Endothelial cell of umbilical vein (primary cell): ENCODE results near the gene ULK4. TPM values are rescaled to one million over a fixed set of nuclear protein-coding genes. Genes with fewer than 3 reads are reported as not detected.

ENCODE experiments used
- BruUV-seq: library from RNA; stranded (reverse); fragments of 400-500 nt; replicated peaks from 2 replicates; lab custom pipeline; 2021; lab: Mats Ljungman, UMichigan
- CTCF ChIA-PET: fragments of 300-600, 350-600 bp; sonication (Branson Sonifier 250); formaldehyde crosslinking; loops from one replicate; lab custom pipeline; 2021; ENCODE audit warnings: antibody characterized with exemption, inconsistent platforms; lab: Charles Lee
- POLR2A ChIA-PET: fragments of 300-600, 350-600 bp; sonication (Branson Sonifier 250); formaldehyde crosslinking; loops from one replicate; lab custom pipeline; 2021; ENCODE audit warnings: antibody characterized with exemption, inconsistent platforms; lab: Charles Lee
- DNase-seq: peaks from one replicate; pipeline ENCODE4 v3.0.0-alpha.2; 2011; ENCODE audit warnings: low read depth, low spot score
- FAIRE-seq: peaks from 2 replicates; lab custom pipeline; 2011; peaks lifted over from hg19 to GRCh38; lab: Jason Lieb, UNC
- H2AFZ ChIP-seq: 2 replicates; pipeline ENCODE4 v1.6.0; 2012; ENCODE audit warnings: low read depth, low read length, control low read depth, inconsistent platforms
- H3K27ac ChIP-seq: 2 replicates; pipeline ENCODE4 v1.5.1; 2011; ENCODE audit warnings: low read depth, mild to moderate bottlenecking, control low read depth, low read length, moderate library complexity; ENCODE audit not compliant: insufficient read depth
- H3K27me3 ChIP-seq, 2 experiments: 2 replicates each; pipeline versions ENCODE4 v1.6.0 to v1.6.1; 2011; ENCODE audit warnings: low read length in 2 of 2, mixed read lengths in 1 of 2; ENCODE audit not compliant: control insufficient read depth in 2 of 2, insufficient read depth in 2 of 2
- H3K36me3 ChIP-seq, 2 experiments: 2 replicates in 1 of 2; 3 replicates in 1 of 2; pipeline ENCODE4 v1.5.1; 2011; ENCODE audit warnings: low read length in 2 of 2, mild to moderate bottlenecking in 1 of 2, moderate library complexity in 1 of 2; ENCODE audit not compliant: control insufficient read depth in 2 of 2, insufficient read depth in 2 of 2; ENCODE audit errors: extremely low read depth in 1 of 2
- H3K4me1 ChIP-seq: 3 replicates; pipeline ENCODE4 v1.5.1; 2011; ENCODE audit warnings: mild to moderate bottlenecking, low read length; ENCODE audit not compliant: control insufficient read depth, insufficient read depth; ENCODE audit errors: extremely low read depth
- H3K4me2 ChIP-seq: 2 replicates; pipeline ENCODE4 v1.6.1; 2011; ENCODE audit warnings: low read length, control low read depth, mixed read lengths; ENCODE audit not compliant: insufficient read depth
- H3K4me3 ChIP-seq, 3 experiments: fragments of 200-600 bp in 1 of 3; sonication (generic), shearing (Covaris generic) in 1 of 3; replicated peaks in 1 of 3; 2 replicates each; pipeline ENCODE4 v1.5.1; 2011 to 2016; ENCODE audit warnings: control low read depth in 3 of 3, low read length in 3 of 3, mild to moderate bottlenecking in 2 of 3, inconsistent platforms in 1 of 3, low read depth in 1 of 3, moderate library complexity in 1 of 3; ENCODE audit not compliant: insufficient read depth in 1 of 3
- H3K79me2 ChIP-seq: 2 replicates; pipeline ENCODE4 v1.6.0; 2012; ENCODE audit warnings: low read length, inconsistent platforms; ENCODE audit not compliant: control insufficient read depth, insufficient read depth
- H3K9ac ChIP-seq: replicated peaks from 2 replicates; pipeline ENCODE3; 2011; ENCODE audit warnings: low read length, control low read depth; ENCODE audit not compliant: insufficient read depth; ENCODE audit errors: extremely low read depth
- H3K9me1 ChIP-seq: replicated peaks from 3 replicates; pipeline ENCODE4 v1.6.0; 2011; ENCODE audit warnings: mild to moderate bottlenecking, low read length; ENCODE audit not compliant: control insufficient read depth, insufficient read depth; ENCODE audit errors: extremely low read depth
- H3K9me3 ChIP-seq: replicated peaks from 2 replicates; pipeline ENCODE4 v1.5.1; 2012; ENCODE audit warnings: low read length, inconsistent platforms; ENCODE audit not compliant: control insufficient read depth, insufficient read depth
- H4K20me1 ChIP-seq: replicated peaks from 2 replicates; pipeline ENCODE3; 2011; ENCODE audit warnings: mild to moderate bottlenecking, low read length; ENCODE audit not compliant: control insufficient read depth, insufficient read depth; ENCODE audit errors: extremely low read depth
- CTCF ChIP-seq, 2 donors: IDR thresholded peaks; 1 replicate in 1 of 2; 2 replicates in 1 of 2; pipeline ENCODE4 v1.5.1; 2011; ENCODE audit warnings: low read length in 2 of 2, mild to moderate bottlenecking in 2 of 2, moderate library complexity in 2 of 2, control low read depth in 1 of 2, inconsistent platforms in 1 of 2, low read depth in 1 of 2; ENCODE audit not compliant: insufficient read depth in 1 of 2; ENCODE audit errors: extremely low read depth in 1 of 2
- EZH2 ChIP-seq: IDR thresholded peaks from 2 replicates; pipeline ENCODE4 v1.6.1; 2012; ENCODE audit warnings: borderline replicate concordance, low read depth, mild to moderate bottlenecking, moderate library complexity, low read length, inconsistent platforms; ENCODE audit not compliant: severe bottlenecking
- FOS ChIP-seq: IDR thresholded peaks from 2 replicates; pipeline ENCODE4 v1.6.1; 2011; ENCODE audit warnings: mild to moderate bottlenecking, low read length, moderate library complexity, borderline replicate concordance; ENCODE audit not compliant: insufficient read depth
- GATA2 ChIP-seq: IDR thresholded peaks from 2 replicates; pipeline ENCODE4 v1.7.0; 2011; ENCODE audit warnings: low read depth, mild to moderate bottlenecking, moderate library complexity, mixed read lengths, low read length; ENCODE audit not compliant: insufficient read length, insufficient read depth
- JUN ChIP-seq: IDR thresholded peaks from 2 replicates; pipeline ENCODE4 v1.6.1; 2011; ENCODE audit warnings: borderline replicate concordance, low read depth; ENCODE audit not compliant: insufficient read length, insufficient read depth
- MYC ChIP-seq: IDR thresholded peaks from one replicate; pipeline ENCODE4 v1.6.1; 2011; ENCODE audit warnings: mild to moderate bottlenecking, low read depth, low read length
- POLR2A ChIP-seq: IDR thresholded peaks from 2 replicates; pipeline ENCODE4 v1.6.1; 2012; ENCODE audit warnings: low read depth, mild to moderate bottlenecking, control low read depth, low read length
- POLR2AphosphoS5 ChIP-seq: IDR thresholded peaks from 2 replicates; pipeline ENCODE4 v1.6.1; 2012; ENCODE audit warnings: low read depth, mild to moderate bottlenecking, control low read depth, low read length, moderate library complexity; ENCODE audit not compliant: insufficient read depth
- dilution Hi-C: fragments of 300-500 bp; cut with MboI; formaldehyde crosslinking; loops from one replicate; pipeline ENCODE4 v1.15.0; 2019; ENCODE audit warnings: low sequenced_read_pairs; ENCODE audit not compliant: extremely low pct_ligation_motif_present
- intact Hi-C: fragments of 100-400 bp; cut with micrococcal nuclease; formaldehyde crosslinking; loops from one replicate; pipeline ENCODE4 v1.10.0; 2022
- polyA plus RNA-seq, 4 experiments: library from polyadenylated mRNA; depleted of rRNA in 3 of 4; stranded (reverse) in 3 of 4; unstranded in 1 of 4; fragments of >200 nt; gene quantifications; 2 replicates each; pipeline versions ENCODE4 v1.2.1 to v1.2.3, GENCODE V29; 2011 to 2012; ENCODE audit warnings: missing spikeins in 1 of 4
- total RNA-seq: library from RNA; stranded (reverse); gene quantifications from 2 replicates; pipeline ENCODE4 v1.2.3, GENCODE V29; 2021
- TF ChIP-seq, protein P1 (sequence below): IDR thresholded peaks from 2 replicates; pipeline ENCODE4 v1.6.1; 2011; ENCODE audit not compliant: insufficient read depth, insufficient read length

The ULK4 gene
- total and polyA plus RNA-seq, 2 donors (not counting 3 experiments of a cell fraction or from before 2014, with no cell fraction given): 3.3 to 16.0 TPM

GRCh38 chr3:41600616-41601015 lies 361.3 kb downstream of the ULK4 start:
- no peaks in the 10 kb centered on the region for H3K9me3 ChIP-seq
- no peaks in the 10 kb centered on the region for H4K20me1 ChIP-seq
- H3K79me2 ChIP-seq: no peaks in the 10 kb centered on the region
- POLR2A ChIA-PET: no interaction called here
- H3K4me1 ChIP-seq: no peaks in the 10 kb centered on the region
- H3K9ac ChIP-seq: no peak overlapping the region
- no TSS peak for BruUV-seq
- dilution Hi-C loops (no loop called here), intact Hi-C loops (no loop called here)
- H2AFZ ChIP-seq: no peak overlapping the region
- no peak overlapping the region for H3K4me2 ChIP-seq
- no peaks in the 10 kb centered on the region for H3K36me3 ChIP-seq
- CTCF ChIA-PET: no interaction called here
- DNase-seq (no peak), FAIRE-seq (no peak)
- H3K27ac ChIP-seq: no peak overlapping the region
- H3K27me3 ChIP-seq: no peaks in the 10 kb centered on the region
- H3K4me3 ChIP-seq: no peak overlapping the region
- no peaks in the 10 kb centered on the region for H3K9me1 ChIP-seq
- no peak for TF ChIP-seq POLR2AphosphoS5
- TF ChIP-seq CTCF (IDR thresholded peaks at IDR 0.05; ENCODE audit: extremely low read depth in 1 of 2, insufficient read depth in 1 of 2, low read depth in 1 of 2, low read length in 2 of 2): no peak
- no peak for TF ChIP-seq EZH2
- TF ChIP-seq GATA2: no peak
- TF ChIP-seq MYC: no peak
- TF ChIP-seq FOS: no peak

DNA sequence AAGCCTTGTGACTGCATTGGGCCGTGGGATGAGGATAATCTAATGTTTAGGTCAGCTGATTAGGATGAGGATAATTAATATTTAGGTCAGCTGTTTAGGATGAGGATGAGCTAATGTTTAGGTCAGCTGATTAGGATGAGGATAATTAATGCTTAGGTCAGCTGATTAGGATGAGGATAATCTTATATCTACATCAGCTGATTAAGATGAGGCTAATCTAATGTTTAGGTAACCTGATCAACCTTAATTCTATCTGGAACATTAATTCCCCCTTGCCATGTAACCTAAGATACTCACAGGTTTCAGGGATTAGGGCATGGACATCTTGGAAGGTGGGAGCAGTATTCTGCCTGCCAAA lies 362.8 kb downstream of the ULK4 start:
- POLR2A ChIA-PET: no interaction called here
- CTCF ChIA-PET: no interaction called here
- Histone ChIP-seq H3K9me1 (no peaks in the 10 kb centered on the region), H3K27me3 (no peaks in the 10 kb centered on the region), H3K9ac (no peak overlapping the region), H3K4me3 (no peak overlapping the region), H3K27ac (no peak overlapping the region), H3K4me1 (no peaks in the 10 kb centered on the region), H3K79me2 (no peaks in the 10 kb centered on the region), H3K36me3 (no peaks in the 10 kb centered on the region), H3K9me3 (no peaks in the 10 kb centered on the region), H2AFZ (no peak overlapping the region), H3K4me2 (no peak overlapping the region), H4K20me1 (no peaks in the 10 kb centered on the region)
- intact Hi-C loops: no loop called here
- BruUV-seq: no TSS peak
- no peak for FAIRE-seq
- no peak for DNase-seq
- TF ChIP-seq, protein P1, sequence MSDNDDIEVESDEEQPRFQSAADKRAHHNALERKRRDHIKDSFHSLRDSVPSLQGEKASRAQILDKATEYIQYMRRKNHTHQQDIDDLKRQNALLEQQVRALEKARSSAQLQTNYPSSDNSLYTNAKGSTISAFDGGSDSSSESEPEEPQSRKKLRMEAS: no peak
- no peak for TF ChIP-seq CTCF (IDR thresholded peaks at IDR 0.05; ENCODE audit: extremely low read depth in 1 of 2, insufficient read depth in 1 of 2, low read depth in 1 of 2, low read length in 2 of 2)
- TF ChIP-seq JUN: no peak
- TF ChIP-seq FOS: no peak
- no peak for TF ChIP-seq EZH2
- TF ChIP-seq MYC: no peak
- TF ChIP-seq POLR2AphosphoS5: no peak
- no peak for TF ChIP-seq GATA2
- TF ChIP-seq POLR2A: no peak
- dilution Hi-C loops: no loop called here
